GM12873 (cell line): ENCODE results near the gene DNAJB8.

Experiments used
- CTCF ChIP-seq: IDR thresholded peaks from 2 replicates; pipeline ENCODE4 v1.5.1; 2012; ENCODE audit warnings: low read depth, mild to moderate bottlenecking, moderate library complexity, low read length, control low read depth; ENCODE audit not compliant: insufficient read depth; ENCODE audit errors: missing control alignments

The DNAJB8 gene

GRCh38 chr3:128455786-128456748, 10.6 kb downstream of the DNAJB8 start:
- TF ChIP-seq CTCF = no peak

- TF ChIP-seq CTCF = no peak
Measured at GRCh38 chr3:128455116-128455515, 11.6 kb downstream of the DNAJB8 start.

- TF ChIP-seq CTCF = no peak
Measured at GRCh38 chr3:128454310-128454618, 12.4 kb downstream of the DNAJB8 start.

GRCh38 chr3:128453501-128454309, 13.0 kb downstream of the DNAJB8 start:
- no peak for TF ChIP-seq CTCF

- no peak for TF ChIP-seq CTCF
Measured at GRCh38 chr3:128452678-128453275, 13.9 kb downstream of the DNAJB8 start.

GRCh38 chr3:128452120-128452519, 14.6 kb downstream of the DNAJB8 start:
- TF ChIP-seq CTCF = no peak
